M059J (cell line): ENCODE data around the gene ETV4. TPM values are rescaled to one million over a fixed set of nuclear protein-coding genes. Genes with fewer than 3 reads are reported as not detected.

ENCODE experiments used
- DNase-seq: peaks from one replicate; pipeline ENCODE4 v3.0.0-alpha.2; 2012; ENCODE audit warnings: low read depth
- total RNA-seq: library from RNA; depleted of rRNA; stranded (reverse); fragments of >200 nt; shearing (Covaris generic); gene quantifications from 2 replicates; pipeline ENCODE4 v1.2.3, GENCODE V29; 2014

Gene ETV4
- total RNA-seq, 1 experiment from 2014 or later = 6.9 TPM

- DNase-seq = peak; percentile 59
Measured at GRCh38 chr17:43572368-43572980, 26.3 kb upstream of the ETV4 start.

DNA sequence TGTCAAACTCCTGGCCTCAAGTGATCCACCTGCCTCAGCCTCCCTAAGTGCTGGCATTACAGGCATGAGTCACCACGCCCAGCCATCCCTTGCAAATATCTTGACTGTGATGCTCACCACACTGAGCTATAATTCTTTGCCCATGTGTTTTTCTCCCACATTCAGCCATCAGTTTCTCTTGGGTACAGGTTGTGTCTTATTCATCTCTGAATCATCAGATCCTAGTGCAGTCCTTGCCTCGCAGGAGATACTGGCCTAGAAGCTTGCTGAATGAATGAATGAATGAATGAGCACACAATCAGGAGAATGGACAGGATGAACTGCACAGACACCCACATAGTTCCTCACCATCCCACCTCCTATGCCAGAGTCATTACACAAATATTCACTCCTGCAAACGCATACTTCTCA is 24.4 kb upstream of the ETV4 start:
- peak; percentile 90 for DNase-seq

DNA sequence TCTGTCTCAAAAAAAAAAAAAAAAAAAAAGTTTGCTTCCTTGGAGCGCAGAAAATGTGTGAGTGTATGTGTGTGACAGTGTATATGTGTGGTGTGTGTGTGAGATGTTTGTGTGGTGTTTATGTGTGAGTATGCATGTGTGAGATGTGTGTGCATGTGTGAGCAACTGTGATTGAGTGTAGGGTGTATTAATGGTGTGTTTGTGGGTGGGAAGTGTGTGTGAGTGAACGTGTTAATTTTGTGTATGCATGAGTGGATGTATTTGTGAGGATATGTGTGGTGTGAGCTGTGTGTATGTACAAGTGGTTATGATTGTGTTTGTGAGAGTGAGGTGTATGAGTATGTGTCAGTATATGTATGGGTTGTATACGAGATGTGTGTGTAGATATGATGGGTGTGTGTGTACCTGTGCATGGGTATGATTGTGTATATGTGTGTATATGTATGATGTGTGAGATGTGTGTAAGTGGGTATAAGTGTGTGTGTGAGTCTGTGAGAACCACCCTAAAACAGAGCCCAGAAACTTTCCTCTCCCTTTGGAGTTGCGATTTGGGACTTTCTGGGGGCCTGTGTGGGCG is 22.5 kb upstream of the ETV4 start:
- no peak for DNase-seq

GRCh38 chr17:43563600-43564594 is 17.8 kb upstream of the ETV4 start:
- DNase-seq = no peak

GRCh38 chr17:43562679-43563599 is 16.8 kb upstream of the ETV4 start:
- DNase-seq = no peak

DNA sequence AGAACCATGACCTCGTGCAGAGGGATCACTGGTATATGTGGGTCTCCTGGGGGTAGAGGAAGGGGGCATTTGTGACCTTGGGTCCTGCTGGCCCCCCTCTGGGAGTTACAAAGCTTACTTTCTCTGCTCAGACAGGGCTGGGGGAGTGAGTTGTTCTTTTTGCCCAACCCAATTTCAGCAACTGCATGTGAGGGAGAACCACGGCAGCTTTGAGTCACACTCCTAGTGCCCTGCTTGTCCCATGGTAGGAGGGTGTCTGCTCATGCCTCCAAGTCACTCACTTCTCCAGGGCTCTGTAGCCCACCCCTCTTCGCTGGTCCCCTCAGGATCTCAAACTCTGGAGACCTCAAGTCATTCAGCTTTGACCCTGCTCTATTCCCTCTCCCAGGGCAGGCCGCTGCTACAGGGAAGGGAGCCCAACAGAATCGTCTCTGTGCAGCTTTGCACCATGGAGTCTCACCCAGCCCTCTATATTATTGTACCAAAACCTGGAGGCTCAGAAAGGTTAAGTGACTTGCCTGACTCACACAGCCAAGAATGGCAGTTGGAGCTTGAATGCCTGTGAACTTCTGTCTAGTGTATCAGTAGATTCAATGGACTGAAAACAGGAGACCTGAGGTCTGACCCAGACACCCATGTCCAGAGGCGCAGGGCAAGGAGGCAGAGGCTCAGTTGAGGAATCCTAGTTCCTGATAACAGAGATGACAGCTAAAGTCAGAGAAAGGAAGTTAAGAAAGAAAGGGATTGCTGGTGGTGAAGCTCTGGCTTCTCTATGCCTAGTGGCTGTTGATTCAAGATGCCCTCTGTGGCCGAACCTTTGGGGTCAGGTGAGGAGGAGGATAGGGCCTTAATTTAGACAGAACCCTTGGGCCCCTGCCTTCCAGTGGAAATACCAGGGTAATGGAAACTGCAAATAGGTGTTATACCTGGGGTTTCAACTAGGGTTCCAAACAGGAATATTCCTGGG is 14.6 kb upstream of the ETV4 start:
- DNase-seq = no peak

GRCh38 chr17:43559161-43559816 is 13.1 kb upstream of the ETV4 start:
- DNase-seq = no peak

GRCh38 chr17:43558805-43559160 is 12.6 kb upstream of the ETV4 start:
- no peak for DNase-seq

- peak; percentile 84 for DNase-seq
Measured at GRCh38 chr17:43556292-43556691, 10.2 kb upstream of the ETV4 start.

GRCh38 chr17:43554857-43555256 is 8.7 kb upstream of the ETV4 start:
- no peak for DNase-seq

- DNase-seq = no peak
Measured at GRCh38 chr17:43553573-43553972, 7.4 kb upstream of the ETV4 start.

- no peak for DNase-seq
Measured at GRCh38 chr17:43552229-43552837, 6.2 kb upstream of the ETV4 start.

DNA sequence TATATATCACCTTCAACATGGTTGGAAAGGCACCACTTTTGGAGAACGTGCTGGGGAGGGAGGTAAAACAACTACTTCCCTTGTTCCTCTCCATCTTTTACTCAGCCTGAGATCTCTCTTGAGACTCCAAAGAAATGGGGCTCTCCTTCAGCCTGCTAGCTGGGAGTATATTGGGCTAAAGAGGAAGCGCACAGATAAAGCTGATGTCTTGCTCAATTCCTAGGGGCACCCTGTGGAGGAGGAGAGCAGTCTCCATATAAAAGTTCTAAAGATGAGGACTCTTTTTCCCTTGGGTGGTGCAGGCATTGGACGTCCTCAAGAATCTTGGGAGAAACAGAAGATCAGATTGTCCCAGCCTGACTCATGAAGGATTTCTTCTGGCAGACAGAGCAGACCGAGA is 4.6 kb upstream of the ETV4 start:
- no peak for DNase-seq

- DNase-seq = no peak
Measured at GRCh38 chr17:43549496-43549895, 3.4 kb upstream of the ETV4 start.

DNA sequence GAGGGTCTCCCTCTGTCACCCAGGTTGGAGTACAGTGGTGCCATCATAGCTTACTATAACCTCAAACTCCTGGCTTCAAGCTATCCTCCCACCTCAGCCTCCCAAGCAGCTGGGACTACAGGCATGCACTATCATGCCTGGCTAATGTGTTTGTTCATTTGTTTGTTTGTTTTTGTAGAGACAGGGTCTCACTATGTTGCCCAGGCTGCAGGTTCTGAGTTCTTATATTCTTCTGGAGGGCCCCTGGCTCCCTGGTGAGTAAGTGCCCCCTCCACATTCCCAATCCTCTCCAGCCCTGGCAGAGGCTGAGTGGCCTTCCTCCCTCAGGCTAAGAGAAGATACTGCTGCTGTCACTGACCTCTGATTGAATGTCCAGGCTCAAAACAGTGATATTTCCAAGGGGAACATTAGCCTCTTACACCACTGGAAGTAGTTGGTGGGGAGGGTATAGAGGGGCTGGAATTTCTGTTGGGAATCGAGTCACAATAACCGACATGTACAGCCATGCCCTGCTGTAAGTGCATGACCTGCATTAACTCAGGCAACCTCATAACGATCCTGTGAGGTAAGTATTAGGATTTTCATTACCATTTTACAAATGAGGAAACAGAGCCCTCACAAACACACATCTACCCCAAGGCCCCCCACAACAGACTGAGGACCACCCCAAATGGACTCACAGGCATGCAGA is 2.7 kb upstream of the ETV4 start:
- no peak for DNase-seq

- no peak for DNase-seq
Measured at GRCh38 chr17:43547659-43548256, 1.6 kb upstream of the ETV4 start.

DNA sequence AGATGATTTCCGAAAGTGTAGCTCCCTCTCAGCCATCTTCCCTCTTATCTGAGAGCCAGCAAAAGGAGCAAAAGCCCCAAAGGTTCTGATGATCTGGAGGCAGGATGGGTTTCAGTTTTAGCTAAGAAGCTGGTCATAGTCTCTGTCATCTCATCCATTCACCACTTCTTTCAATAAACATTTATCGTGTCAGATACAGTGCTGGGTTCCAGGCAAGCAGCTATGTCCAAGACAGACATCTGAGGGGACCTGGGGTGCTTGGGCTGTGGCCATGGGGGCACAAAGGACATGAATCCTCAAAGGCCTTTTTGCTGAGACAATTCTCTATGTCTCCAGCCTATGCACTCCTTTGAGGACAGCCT is 1.0 kb upstream of the ETV4 start:
- no peak for DNase-seq

GRCh38 chr17:43545383-43545632 is 832 bp downstream of the ETV4 start:
- DNase-seq = peak; percentile 48
